Stomach smooth muscle (tissue), 2 donors: ENCODE results near the gene BCL7A.
A peak's percentile ranks its signal among the peaks of the same experiment; 100 is the strongest.

Experiments used
- H3K27ac ChIP-seq: one replicate; pipeline ENCODE4 v1.7.0; 2013; ENCODE audit warnings: mild to moderate bottlenecking, low read length, inconsistent platforms
- H3K27me3 ChIP-seq, 2 donors: one replicate each; pipeline ENCODE4 v1.7.0; 2013; ENCODE audit warnings: low read length in 2 of 2; ENCODE audit not compliant: insufficient read depth in 2 of 2, control insufficient read depth in 1 of 2
- H3K36me3 ChIP-seq, 2 donors: one replicate each; pipeline ENCODE4 v1.7.0; 2013; ENCODE audit warnings: low read length in 2 of 2; ENCODE audit not compliant: control insufficient read depth in 2 of 2, insufficient read depth in 2 of 2
- H3K4me1 ChIP-seq: one replicate; pipeline ENCODE4 v1.7.0; 2013; ENCODE audit warnings: low read length; ENCODE audit not compliant: control insufficient read depth, insufficient read depth
- H3K4me3 ChIP-seq, 2 donors: one replicate each; pipeline ENCODE4 v1.7.0; 2013; ENCODE audit warnings: low read length in 2 of 2
- H3K9ac ChIP-seq, 2 donors: one replicate each; pipeline ENCODE4 v1.7.0; 2013; ENCODE audit warnings: low read length in 2 of 2, mild to moderate bottlenecking in 1 of 2
- H3K9me3 ChIP-seq, 2 donors: one replicate each; pipeline ENCODE4 v1.7.0; 2013; ENCODE audit warnings: low read length in 2 of 2; ENCODE audit not compliant: control insufficient read depth in 2 of 2
- donor health status: healthy.
- donor health status: Pancreatic carcinoma.

BCL7A gene

GRCh38 chr12:122067548-122067947, 45.9 kb downstream of the BCL7A start:
- peak overlapping the region; percentile 77 for H3K27ac ChIP-seq
- H3K36me3 ChIP-seq: no peaks in the 10 kb centered on the region
- H3K4me1 ChIP-seq: peaks cover 64% of the 10 kb centered on the region
- peak overlapping the region in 1 of 2 donors; percentile 59 for H3K4me3 ChIP-seq
- peak overlapping the region in 1 of 2 donors; percentile 41 for H3K9ac ChIP-seq
- no peaks in the 10 kb centered on the region for H3K9me3 ChIP-seq
- H3K27me3 ChIP-seq: no peaks in the 10 kb centered on the region

GRCh38 chr12:122067966-122068365, 46.3 kb downstream of the BCL7A start:
- H3K9ac ChIP-seq: peak overlapping the region in 1 of 2 donors; percentile 41
- peak overlapping the region in 1 of 2 donors; percentile 59 for H3K4me3 ChIP-seq
- H3K9me3 ChIP-seq: no peaks in the 10 kb centered on the region
- H3K27ac ChIP-seq: peak overlapping the region; percentile 77
- peaks cover 63% of the 10 kb centered on the region for H3K4me1 ChIP-seq
- no peaks in the 10 kb centered on the region for H3K36me3 ChIP-seq
- H3K27me3 ChIP-seq: no peaks in the 10 kb centered on the region

GRCh38 chr12:122072031-122072970, 50.6 kb downstream of the BCL7A start:
- Histone ChIP-seq H3K9me3 (no peaks in the 10 kb centered on the region), H3K4me3 (peak overlapping the region; percentile 9 to 60), H3K27ac (peak overlapping the region; percentile 90), H3K9ac (peak overlapping the region; percentile 45 to 51), H3K27me3 (no peaks in the 10 kb centered on the region), H3K4me1 (peaks cover 32% of the 10 kb centered on the region), H3K36me3 (no peaks in the 10 kb centered on the region)

- Histone ChIP-seq H3K27me3 (no peaks in the 10 kb centered on the region), H3K9me3 (no peaks in the 10 kb centered on the region), H3K27ac (peak overlapping the region; percentile 6), H3K4me1 (peaks cover 27% of the 10 kb centered on the region), H3K9ac (no peak overlapping the region), H3K4me3 (no peak overlapping the region), H3K36me3 (no peaks in the 10 kb centered on the region)
These were observed 52.1 kb downstream of the BCL7A start for GRCh38 chr12:122073815-122074214.

- Histone ChIP-seq H3K4me1 (peaks cover 36% of the 10 kb centered on the region), H3K9ac (no peak overlapping the region), H3K27ac (no peak overlapping the region)
These were observed 55.2 kb downstream of the BCL7A start for GRCh38 chr12:122076743-122077495.

GRCh38 chr12:122078141-122079032, 56.7 kb downstream of the BCL7A start, which contains the start of gene MLXIP:
Gene MLXIP, plus strand, starts transcription at chr12:122078756. Its CDS starts 98 bp downstream, at chr12:122078854.
- peaks cover 38% of the 10 kb centered on the region for H3K4me1 ChIP-seq
- no peaks in the 10 kb centered on the region for H3K27me3 ChIP-seq
- H3K9ac ChIP-seq: peak within 1 kb of the TSS; percentile 90 to 95
- no peaks in the 10 kb centered on the region for H3K9me3 ChIP-seq
- H3K36me3 ChIP-seq: no peaks in the 10 kb centered on the region
- peak within 1 kb of the TSS; percentile 98 to 100 for H3K4me3 ChIP-seq
- peak within 1 kb of the TSS; percentile 87 for H3K27ac ChIP-seq

More at GRCh38 chr12:122076743-122077495, 55.2 kb downstream of the BCL7A start:
- Histone ChIP-seq H3K4me3 (no peak overlapping the region), H3K9me3 (no peaks in the 10 kb centered on the region), H3K36me3 (no peaks in the 10 kb centered on the region), H3K27me3 (no peaks in the 10 kb centered on the region)

GRCh38 chr12:122079033-122079531, 57.4 kb downstream of the BCL7A start:
- H3K36me3 ChIP-seq: peaks cover 4 to 5% of the 10 kb centered on the region in 2 donors
- peak overlapping the region; percentile 90 to 95 for H3K9ac ChIP-seq
- H3K4me3 ChIP-seq: peak overlapping the region; percentile 98 to 100
- H3K27me3 ChIP-seq: no peaks in the 10 kb centered on the region
- H3K9me3 ChIP-seq: no peaks in the 10 kb centered on the region
- H3K4me1 ChIP-seq: peaks cover 42% of the 10 kb centered on the region
- peak overlapping the region; percentile 87 for H3K27ac ChIP-seq

GRCh38 chr12:122079532-122080081, 57.9 kb downstream of the BCL7A start:
- Histone ChIP-seq H3K9me3 (no peaks in the 10 kb centered on the region), H3K4me1 (peaks cover 45% of the 10 kb centered on the region), H3K4me3 (peak overlapping the region; percentile 98 to 100), H3K9ac (peak overlapping the region; percentile 90 to 95), H3K27ac (peak overlapping the region; percentile 87), H3K27me3 (no peaks in the 10 kb centered on the region), H3K36me3 (peaks cover 6 to 10% of the 10 kb centered on the region in 2 donors)

- Histone ChIP-seq H3K4me1 (peaks cover 48% of the 10 kb centered on the region), H3K4me3 (peak overlapping the region; percentile 98 to 100), H3K36me3 (peaks cover 10 to 13% of the 10 kb centered on the region in 2 donors)
These were observed 58.7 kb downstream of the BCL7A start for GRCh38 chr12:122080149-122081082.

More at GRCh38 chr12:122080149-122081082, 58.7 kb downstream of the BCL7A start:
- Histone ChIP-seq H3K9ac (peak overlapping the region; percentile 90 to 95), H3K27me3 (no peaks in the 10 kb centered on the region), H3K27ac (peak overlapping the region; percentile 87), H3K9me3 (no peaks in the 10 kb centered on the region)
